ENCODE data around the gene SRMS. TPM values are rescaled to one million over a fixed set of nuclear protein-coding genes. Genes with fewer than 3 reads are reported as not detected.
A peak's percentile ranks its signal among the peaks of the same experiment; 100 is the strongest.

The SRMS gene
- total RNA-seq, 1 experiment from 2014 or later, result not detected

GRCh38 chr20:63555661-63556381 lies 8.3 kb upstream of the SRMS start:
- DNase-seq (ENCODE audit: extremely low read depth, low read depth), result no peak

GRCh38 chr20:63554361-63555278 lies 7.1 kb upstream of the SRMS start:
- DNase-seq (ENCODE audit: extremely low read depth, low read depth), result no peak

- DNase-seq (ENCODE audit: extremely low read depth, low read depth), result no peak
Observed at GRCh38 chr20:63553933-63554290, 6.4 kb upstream of the SRMS start, which contains the start of gene FNDC11. FNDC11 (plus strand) TSS chr20:63554159; CDS start chr20:63555664, 1,505 bp downstream.

GRCh38 chr20:63553251-63553932 lies 5.8 kb upstream of the SRMS start:
- DNase-seq (ENCODE audit: extremely low read depth, low read depth), result peak; percentile 74

GRCh38 chr20:63552481-63553249 lies 5.1 kb upstream of the SRMS start:
- DNase-seq (ENCODE audit: extremely low read depth, low read depth), result no peak

- no peak for DNase-seq (ENCODE audit: extremely low read depth, low read depth)
Observed at GRCh38 chr20:63551068-63551467, 3.5 kb upstream of the SRMS start.

GRCh38 chr20:63549679-63550282 lies 2.2 kb upstream of the SRMS start:
- DNase-seq (ENCODE audit: extremely low read depth, low read depth), result no peak

- no peak for DNase-seq (ENCODE audit: extremely low read depth, low read depth)
Observed at GRCh38 chr20:63549019-63549418, 1.5 kb upstream of the SRMS start.

- DNase-seq (ENCODE audit: extremely low read depth, low read depth), result no peak
Observed at GRCh38 chr20:63548542-63548941, 993 bp upstream of the SRMS start.

- no peak for DNase-seq (ENCODE audit: extremely low read depth, low read depth)
Observed at GRCh38 chr20:63546956-63547724, 409 bp downstream of the SRMS start.

GRCh38 chr20:63546256-63546955 lies 1.1 kb downstream of the SRMS start:
- no peak for DNase-seq (ENCODE audit: extremely low read depth, low read depth)

GRCh38 chr20:63545814-63546213 lies 1.7 kb downstream of the SRMS start:
- no peak for DNase-seq (ENCODE audit: extremely low read depth, low read depth)

- no peak for DNase-seq (ENCODE audit: extremely low read depth, low read depth)
Observed at GRCh38 chr20:63544958-63545516, 2.5 kb downstream of the SRMS start.

- DNase-seq (ENCODE audit: extremely low read depth, low read depth), result no peak
Observed at GRCh38 chr20:63544241-63544957, 3.1 kb downstream of the SRMS start.

- no peak for DNase-seq (ENCODE audit: extremely low read depth, low read depth)
Observed at GRCh38 chr20:63543733-63544132, 3.8 kb downstream of the SRMS start.

- no peak for DNase-seq (ENCODE audit: extremely low read depth, low read depth)
Observed at GRCh38 chr20:63543131-63543530, 4.4 kb downstream of the SRMS start.

- no peak for DNase-seq (ENCODE audit: extremely low read depth, low read depth)
Observed at GRCh38 chr20:63542696-63543095, 4.9 kb downstream of the SRMS start.

All from NCI-H460 (cell line).